PC-9 (cell line): Measurements from ENCODE around the gene ELOA.
"Not testable (repeated sequence)": the region's sequence is repeated elsewhere in the genome, so short reads cannot be mapped to it uniquely, and the experiment has no call there.

Experiments
- CTCF ChIP-seq: fragments of 200-600 bp; sonication (generic); conservative IDR thresholded peaks from 2 replicates; pipeline ENCODE4 v1.6.1; 2017; ENCODE audit warnings: mixed run types, antibody characterized with exemption, mild to moderate bottlenecking, moderate library complexity
- EZH2 ChIP-seq: fragments of 200-600 bp; sonication (generic); IDR thresholded peaks from 2 replicates; pipeline ENCODE4 v1.8.0; 2017; ENCODE audit warnings: antibody characterized with exemption, low read depth

GRCh38 chr1:23733281-23733680, 10.0 kb upstream of the ELOA start:
- not testable (repeated sequence) for TF ChIP-seq CTCF, EZH2
